Spleen (tissue), 11 donors: Measurements from ENCODE around the gene AFTPH. TPM values are rescaled to one million over a fixed set of nuclear protein-coding genes. Genes with fewer than 3 reads are reported as not detected.

Source experiments
- DNase-seq: peaks from one replicate; pipeline ENCODE4 v3.0.0-alpha.2; 2020
- H3K27ac ChIP-seq, 8 donors: fragments of 200-600 bp; sonication (generic) in 7 of 8; 1 replicate in 4 of 8; 2 replicates in 4 of 8; pipeline versions ENCODE4 v1.5.0 to v1.8.0; 2016 to 2021; ENCODE audit warnings: inconsistent platforms in 4 of 8, mild to moderate bottlenecking in 4 of 8, moderate library complexity in 1 of 8
- H3K27me3 ChIP-seq, 7 donors: fragments of 200-600 bp; sonication (generic) in 6 of 7; replicated peaks in 1 of 7; 1 replicate in 4 of 7; 2 replicates in 3 of 7; pipeline versions ENCODE4 v1.5.0 to v1.8.0; 2016 to 2021; ENCODE audit warnings: inconsistent platforms in 3 of 7, mild to moderate bottlenecking in 1 of 7
- H3K36me3 ChIP-seq, 6 donors: fragments of 200-600 bp; sonication (generic) in 5 of 6; 1 replicate in 4 of 6; 2 replicates in 2 of 6; pipeline versions ENCODE4 v1.5.0 to v1.8.0; 2016 to 2021; ENCODE audit warnings: inconsistent platforms in 2 of 6
- H3K4me1 ChIP-seq, 6 donors: fragments of 200-600 bp; sonication (generic) in 5 of 6; 1 replicate in 3 of 6; 2 replicates in 3 of 6; pipeline versions ENCODE4 v1.5.0 to v1.8.0; 2016 to 2021; ENCODE audit warnings: inconsistent platforms in 3 of 6
- H3K4me3 ChIP-seq, 8 donors: fragments of 200-600 bp; sonication (generic) in 7 of 8; 1 replicate in 4 of 8; 2 replicates in 4 of 8; pipeline versions ENCODE4 v1.5.0 to v1.8.0; 2016 to 2021; ENCODE audit warnings: inconsistent platforms in 4 of 8, mild to moderate bottlenecking in 4 of 8, moderate library complexity in 2 of 8
- H3K9me3 ChIP-seq, 8 donors: fragments of 200-600 bp; sonication (generic) in 7 of 8; 1 replicate in 4 of 8; 2 replicates in 4 of 8; pipeline versions ENCODE4 v1.5.0 to v1.8.0; 2016 to 2021; ENCODE audit warnings: inconsistent platforms in 4 of 8
- POLR2A ChIP-seq, 3 donors: fragments of 450-650 bp; IDR thresholded peaks; one replicate each; pipeline ENCODE4 v1.5.1; 2017; ENCODE audit warnings: antibody characterized with exemption in 3 of 3, mild to moderate bottlenecking in 1 of 3
- POLR2AphosphoS5 ChIP-seq, 3 donors: sonication (generic); formaldehyde crosslinking; IDR thresholded peaks; one replicate each; pipeline ENCODE4 v1.5.1; 2017; ENCODE audit warnings: antibody characterized with exemption in 3 of 3
- WGBS, 5 donors: extraction: QIAGEN DNeasy Blood & Tissue Kit in 3 of 5; methylation state at CpG; one replicate each; pipeline versions ENCODE4 v1.1.5 to v1.1.7; 2013 to 2018; 5-methylcytosine and 5-hydroxymethylcytosine counted together
- intact Hi-C: fragments of 100-400 bp; cut with DNase I; formaldehyde crosslinking; loops from one replicate; pipeline ENCODE4 v1.15.0; 2023; ENCODE audit warnings: low total_unique reads
- polyA plus RNA-seq, 3 donors: library from polyadenylated mRNA; stranded (reverse); fragments of 200-250 nt; gene quantifications; one replicate each; pipeline ENCODE4 v1.2.1, GENCODE V29; 2013
- total RNA-seq, 7 donors: library from RNA; depleted of rRNA in 3 of 7; stranded (reverse); fragments of >200 nt in 3 of 7; fragmentation: NEBNext Ultra II Directional in 4 of 7; extraction: Animal tissue kit (Norgen Biotek cat#: 25700) in 4 of 7; gene quantifications; one replicate each; pipeline versions ENCODE4 v1.1.0 to v1.2.1, GENCODE V29; 2016 to 2021
- TF ChIP-seq, protein P1 (sequence below), 11 experiments: fragments of 200-600 bp in 7 of 11; fragments of 450-650 bp in 4 of 11; sonication (generic) in 4 of 11; IDR thresholded peaks in 8 of 11; conservative IDR thresholded peaks in 3 of 11; 1 replicate in 7 of 11; 2 replicates in 4 of 11; pipeline versions ENCODE4 v1.4.0 to v1.8.0; 2016 to 2021; ENCODE audit warnings: antibody characterized with exemption in 11 of 11, inconsistent platforms in 4 of 11, mild to moderate bottlenecking in 1 of 11
- donor health status: healthy with polysubstance abuse.
- donor health status: DM: no; HTN: no; CAD: no; lungs with moderate emphysema.
- donor health status: DM: no; HTN: no; CAD: no.
- donor health status: Bipolar disorder and iron deficiency.
- donor health status: healthy.
- donor health status: DM: no; HTN: no; CAD: no.
- donor health status: DM: yes; HTN: yes; CAD: no.

AFTPH gene
- total and polyA plus RNA-seq, 10 donors, result 36.9 to 71.1 (median 49.9) TPM

DNA sequence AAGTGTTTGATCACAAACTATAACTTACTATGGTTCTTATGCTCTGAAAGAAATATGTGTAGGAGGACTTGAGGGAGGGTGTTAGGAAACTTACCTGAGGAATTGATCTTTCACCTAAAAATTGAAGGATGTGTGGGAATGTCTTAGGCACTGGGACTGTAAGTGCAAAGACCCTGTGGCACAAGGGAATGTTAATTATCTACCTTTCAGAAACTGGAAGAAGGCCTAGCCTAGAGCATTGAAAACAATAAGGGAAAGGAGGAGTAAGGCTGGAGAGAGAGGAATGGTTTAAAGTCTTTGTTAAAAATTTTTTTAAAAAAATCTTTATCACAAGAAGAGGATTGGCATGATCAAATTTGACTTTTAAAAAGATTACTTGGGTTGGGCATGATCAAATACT is 7.9 kb downstream of the AFTPH start:
- H3K4me3 ChIP-seq, result no peak overlapping the region
- no peaks in the 10 kb centered on the region for H3K9me3 ChIP-seq
- H3K4me1 ChIP-seq, result peaks cover 17 to 100% (median 71%) of the 10 kb centered on the region in 6 donors
- no peak for DNase-seq
- no peak overlapping the region for H3K27ac ChIP-seq
- intact Hi-C loops, result no loop called here
- no peaks in the 10 kb centered on the region for H3K36me3 ChIP-seq
- no peak for TF ChIP-seq POLR2AphosphoS5 (IDR thresholded peaks at IDR 0.05)
- TF ChIP-seq POLR2A (IDR thresholded peaks at IDR 0.05), result no peak
- TF ChIP-seq, protein P1, sequence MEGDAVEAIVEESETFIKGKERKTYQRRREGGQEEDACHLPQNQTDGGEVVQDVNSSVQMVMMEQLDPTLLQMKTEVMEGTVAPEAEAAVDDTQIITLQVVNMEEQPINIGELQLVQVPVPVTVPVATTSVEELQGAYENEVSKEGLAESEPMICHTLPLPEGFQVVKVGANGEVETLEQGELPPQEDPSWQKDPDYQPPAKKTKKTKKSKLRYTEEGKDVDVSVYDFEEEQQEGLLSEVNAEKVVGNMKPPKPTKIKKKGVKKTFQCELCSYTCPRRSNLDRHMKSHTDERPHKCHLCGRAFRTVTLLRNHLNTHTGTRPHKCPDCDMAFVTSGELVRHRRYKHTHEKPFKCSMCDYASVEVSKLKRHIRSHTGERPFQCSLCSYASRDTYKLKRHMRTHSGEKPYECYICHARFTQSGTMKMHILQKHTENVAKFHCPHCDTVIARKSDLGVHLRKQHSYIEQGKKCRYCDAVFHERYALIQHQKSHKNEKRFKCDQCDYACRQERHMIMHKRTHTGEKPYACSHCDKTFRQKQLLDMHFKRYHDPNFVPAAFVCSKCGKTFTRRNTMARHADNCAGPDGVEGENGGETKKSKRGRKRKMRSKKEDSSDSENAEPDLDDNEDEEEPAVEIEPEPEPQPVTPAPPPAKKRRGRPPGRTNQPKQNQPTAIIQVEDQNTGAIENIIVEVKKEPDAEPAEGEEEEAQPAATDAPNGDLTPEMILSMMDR (IDR thresholded peaks at IDR 0.05 in 8 of 11, conservative IDR thresholded peaks at IDR 0.05 in 3 of 11), result no peak
- H3K27me3 ChIP-seq, result no peaks in the 10 kb centered on the region

DNA sequence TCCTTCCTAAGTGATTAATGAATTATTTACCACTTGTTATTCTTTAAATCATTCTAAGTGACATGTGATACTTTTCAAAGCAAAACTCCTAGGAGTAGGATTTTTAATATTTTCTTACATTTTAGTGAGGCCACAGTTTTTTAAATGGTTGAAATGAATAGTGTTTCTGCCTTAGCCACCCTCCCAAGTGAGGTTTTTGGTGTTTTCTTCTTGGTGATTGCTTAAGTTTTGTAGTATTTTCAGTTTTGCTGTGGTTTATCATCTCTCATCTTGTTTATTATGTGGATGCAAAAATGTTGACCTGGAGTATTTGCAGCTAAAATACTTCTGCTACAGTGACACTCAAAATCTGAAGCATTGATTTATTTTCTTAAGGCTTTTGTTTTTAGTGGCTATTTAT is 9.8 kb downstream of the AFTPH start:
- Histone ChIP-seq H3K4me1 (peaks cover 17 to 100% (median 61%) of the 10 kb centered on the region in 6 donors), H3K27me3 (no peaks in the 10 kb centered on the region), H3K4me3 (no peak overlapping the region), H3K36me3 (no peaks in the 10 kb centered on the region), H3K9me3 (no peaks in the 10 kb centered on the region), H3K27ac (no peak overlapping the region)
- intact Hi-C loops, result no loop called here
- DNase-seq, result no peak
- TF ChIP-seq POLR2A (IDR thresholded peaks at IDR 0.05), result no peak
- TF ChIP-seq, protein P1 (IDR thresholded peaks at IDR 0.05 in 8 of 11, conservative IDR thresholded peaks at IDR 0.05 in 3 of 11), result no peak
- TF ChIP-seq POLR2AphosphoS5 (IDR thresholded peaks at IDR 0.05), result no peak

DNA sequence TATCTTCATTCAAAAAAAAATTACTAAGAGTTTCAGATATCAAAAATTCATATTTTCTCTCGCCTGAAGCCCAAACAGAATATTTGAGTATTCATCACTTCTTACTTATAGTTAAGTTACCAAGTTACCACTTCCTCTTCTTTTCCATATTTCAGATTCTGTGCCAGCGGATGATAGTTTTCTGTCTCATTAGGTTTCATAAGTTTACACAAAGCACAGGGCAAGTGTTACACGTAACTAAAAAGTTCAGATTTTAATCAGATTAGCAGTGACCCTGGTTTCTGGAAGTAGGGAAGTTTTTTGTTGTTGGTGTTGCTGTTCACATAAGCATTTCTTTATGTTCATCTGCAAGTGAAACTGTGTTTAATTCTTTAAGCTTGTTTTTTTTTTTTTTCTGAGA is 10.2 kb downstream of the AFTPH start:
- Histone ChIP-seq H3K27ac (no peak overlapping the region), H3K9me3 (no peaks in the 10 kb centered on the region), H3K27me3 (no peaks in the 10 kb centered on the region), H3K4me1 (peaks cover 17 to 100% (median 60%) of the 10 kb centered on the region in 6 donors), H3K36me3 (no peaks in the 10 kb centered on the region), H3K4me3 (no peak overlapping the region)
- WGBS, 5 donors, result 22 to 36% (median 27%) methylated on average over 3 of the region's 3 CpGs
- intact Hi-C loops, result no loop called here
- DNase-seq, result no peak
- TF ChIP-seq, protein P1 (IDR thresholded peaks at IDR 0.05 in 8 of 11, conservative IDR thresholded peaks at IDR 0.05 in 3 of 11), result no peak
- TF ChIP-seq POLR2A (IDR thresholded peaks at IDR 0.05) (no peak), POLR2AphosphoS5 (IDR thresholded peaks at IDR 0.05) (no peak)

DNA sequence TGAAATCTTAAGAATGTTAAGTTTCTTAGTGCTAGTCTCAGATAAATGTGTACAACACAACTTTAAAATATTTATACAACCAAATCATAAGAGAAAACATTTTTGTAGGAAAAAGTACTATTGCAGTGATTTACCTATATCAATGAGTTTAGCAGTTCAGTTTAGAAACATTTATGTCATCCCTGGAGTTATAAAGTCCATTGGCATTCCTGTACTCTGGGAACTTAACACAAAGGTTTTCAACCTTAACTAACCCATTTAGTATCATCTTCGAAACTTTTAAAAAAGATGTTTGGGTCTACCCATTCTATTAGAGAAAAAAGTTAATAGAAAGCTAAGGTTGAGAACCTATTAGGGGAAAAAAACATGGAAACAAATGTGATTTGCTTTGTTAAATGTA is 10.9 kb downstream of the AFTPH start:
- H3K27me3 ChIP-seq, result no peaks in the 10 kb centered on the region
- no peak overlapping the region for H3K27ac ChIP-seq
- no peak for DNase-seq
- H3K9me3 ChIP-seq, result no peaks in the 10 kb centered on the region
- no peak overlapping the region for H3K4me3 ChIP-seq
- intact Hi-C loops, result no loop called here
- H3K4me1 ChIP-seq, result peaks cover 17 to 100% (median 60%) of the 10 kb centered on the region in 6 donors
- WGBS, 5 donors, result 91 to 100% (median 98%) methylated on average over 1 of the region's 1 CpG
- H3K36me3 ChIP-seq, result no peaks in the 10 kb centered on the region
- TF ChIP-seq, protein P1 (IDR thresholded peaks at IDR 0.05 in 8 of 11, conservative IDR thresholded peaks at IDR 0.05 in 3 of 11), result no peak
- TF ChIP-seq POLR2AphosphoS5 (IDR thresholded peaks at IDR 0.05), result no peak
- no peak for TF ChIP-seq POLR2A (IDR thresholded peaks at IDR 0.05)
